Subcutaneous adipose tissue (tissue), 4 donors: ENCODE measurements around the gene KHDC3L. TPM values are rescaled to one million over a fixed set of nuclear protein-coding genes. Genes with fewer than 3 reads are reported as not detected.

Source experiments
- CTCF ChIP-seq: fragments of 450-650 bp; IDR thresholded peaks from one replicate; pipeline ENCODE4 v1.5.1; 2016; ENCODE audit warnings: low read depth, mild to moderate bottlenecking, control low read depth, antibody characterized with exemption, moderate library complexity
- total RNA-seq, 4 donors: library from RNA; depleted of rRNA; stranded (reverse); fragments of >200 nt; gene quantifications; one replicate each; pipeline ENCODE4 v1.1.0, GENCODE V29; 2016

KHDC3L gene
- not detected for total RNA-seq

- no peak for TF ChIP-seq CTCF
These were observed at the start of gene KHDC3L for GRCh38 chr6:73362358-73362757. Gene KHDC3L (plus strand): TSS chr6:73362658. CDS start chr6:73362730, 72 bp downstream.

- no peak for TF ChIP-seq CTCF
These were observed 47.6 kb upstream of the KHDC3L start for GRCh38 chr6:73314577-73315492.

GRCh38 chr6:73323323-73323722 is 39.1 kb upstream of the KHDC3L start:
- no peak for TF ChIP-seq CTCF

GRCh38 chr6:73325656-73326055 is 36.8 kb upstream of the KHDC3L start:
- no peak for TF ChIP-seq CTCF

- no peak for TF ChIP-seq CTCF
These were observed 33.7 kb upstream of the KHDC3L start for GRCh38 chr6:73328790-73329189.

GRCh38 chr6:73329201-73329600 is 33.3 kb upstream of the KHDC3L start:
- no peak for TF ChIP-seq CTCF

GRCh38 chr6:73339340-73339739 is 23.1 kb upstream of the KHDC3L start:
- TF ChIP-seq CTCF: no peak
